Loucy (cell line): ENCODE measurements around the gene KPRP.

Source experiments
- H2AFZ ChIP-seq: fragments of 200-600 bp; sonication (generic); 2 replicates; pipeline ENCODE4 v1.6.0; 2016; ENCODE audit warnings: antibody characterized with exemption, mild to moderate bottlenecking, low read length, moderate library complexity
- H3F3A ChIP-seq: fragments of 200-600 bp; 2 replicates; pipeline ENCODE4 v1.6.0; 2016; ENCODE audit warnings: antibody characterized with exemption, low read depth, mild to moderate bottlenecking
- H3K27me3 ChIP-seq: fragments of 200-600 bp; sonication (generic); 2 replicates; pipeline ENCODE4 v1.6.1; 2014; ENCODE audit warnings: low read length, mild to moderate bottlenecking; ENCODE audit not compliant: insufficient read depth, poor library complexity, severe bottlenecking
- H3K36me3 ChIP-seq: fragments of 200-600 bp; sonication (generic); 2 replicates; pipeline ENCODE4 v1.6.1; 2016; ENCODE audit warnings: low read length; ENCODE audit not compliant: insufficient read depth
- H3K4me1 ChIP-seq: fragments of 200-600 bp; sonication (generic); 2 replicates; pipeline ENCODE4 v1.5.1; 2014; ENCODE audit warnings: low read length, mild to moderate bottlenecking; ENCODE audit not compliant: insufficient read depth, poor library complexity, severe bottlenecking
- H3K4me2 ChIP-seq: fragments of 200-600 bp; sonication (generic); 2 replicates; pipeline ENCODE4 v1.6.0; 2014; ENCODE audit warnings: antibody characterized with exemption, low read length, low read depth, mild to moderate bottlenecking; ENCODE audit not compliant: poor library complexity, severe bottlenecking
- H3K4me3 ChIP-seq: fragments of 200-600 bp; sonication (generic); 2 replicates; pipeline ENCODE4 v1.5.1; 2014; ENCODE audit warnings: low read length, mild to moderate bottlenecking, mixed read lengths; ENCODE audit not compliant: poor library complexity, severe bottlenecking
- H3K79me2 ChIP-seq: fragments of 200-600 bp; sonication (generic); 2 replicates; pipeline ENCODE4 v1.6.1; 2014; ENCODE audit warnings: low read length; ENCODE audit not compliant: insufficient read depth
- H3K9ac ChIP-seq: fragments of 200-600 bp; sonication (generic); 2 replicates; pipeline ENCODE4 v1.6.0; 2014; ENCODE audit warnings: mild to moderate bottlenecking, low read depth, low read length, moderate library complexity; ENCODE audit not compliant: poor library complexity, severe bottlenecking
- H3K9me2 ChIP-seq: fragments of 200-600 bp; sonication (generic); replicated peaks from 2 replicates; pipeline ENCODE4 v1.6.1; 2016; ENCODE audit warnings: low read depth, low read length, mixed read lengths
- H3K9me3 ChIP-seq: fragments of 200-600 bp; sonication (generic); 2 replicates; pipeline ENCODE4 v1.6.1; 2014; ENCODE audit warnings: mild to moderate bottlenecking, antibody characterized with exemption, low read length, low read depth; ENCODE audit not compliant: insufficient read depth
- H4K20me1 ChIP-seq: fragments of 200-600 bp; sonication (generic); 2 replicates; pipeline ENCODE4 v1.6.0; 2014; ENCODE audit warnings: antibody characterized with exemption, low read length, mild to moderate bottlenecking; ENCODE audit not compliant: insufficient read depth, poor library complexity, severe bottlenecking
- EZH2phosphoT487 ChIP-seq: fragments of 200-600 bp; IDR thresholded peaks from 2 replicates; pipeline ENCODE4 v1.6.1; 2018; ENCODE audit warnings: antibody characterized with exemption, mild to moderate bottlenecking, moderate library complexity, borderline replicate concordance
- TF ChIP-seq, protein P1 (sequence below): fragments of 200-600 bp; sonication (generic); conservative IDR thresholded peaks from 2 replicates; pipeline ENCODE4 v1.5.1; 2014; ENCODE audit warnings: mild to moderate bottlenecking, antibody characterized with exemption, low read length

The KPRP gene

DNA sequence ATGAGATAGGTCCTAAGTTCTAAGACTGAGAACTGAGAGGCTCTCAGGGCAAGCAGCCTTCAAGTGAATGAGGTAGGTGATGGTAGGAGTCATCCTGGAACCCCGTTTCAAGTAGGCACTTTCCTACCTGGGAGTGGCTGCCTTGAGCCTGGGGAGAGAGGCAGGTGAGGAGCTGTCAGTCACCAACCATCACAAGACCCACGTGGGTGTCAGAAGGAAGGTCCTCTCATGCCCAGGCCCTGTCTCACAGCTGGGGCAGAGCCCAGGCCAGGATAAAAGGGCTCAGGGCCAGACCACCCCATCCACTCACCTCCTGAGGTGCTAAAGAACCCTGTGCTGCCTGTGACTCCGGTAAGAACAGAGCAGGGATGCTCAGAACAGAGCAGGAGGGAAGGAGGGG, 38.6 kb downstream of the KPRP start, which contains the start of gene LCE1D:
Gene LCE1D, plus strand, starts transcription at position 301 of the 400 bp plus-strand sequence. CDS start 1,074 bp downstream, outside the sequence.
- Histone ChIP-seq H2AFZ (no peak within 1 kb of the TSS), H3K4me1 (no peaks in the 10 kb centered on the region), H3K79me2 (no peaks in the 10 kb centered on the region), H3K36me3 (no peaks in the 10 kb centered on the region), H3K27me3 (no peaks in the 10 kb centered on the region), H3K4me3 (no peak within 1 kb of the TSS), H3K4me2 (no peak within 1 kb of the TSS), H3K9me2 (no peaks in the 10 kb centered on the region), H3F3A (no peaks in the 10 kb centered on the region), H4K20me1 (no peaks in the 10 kb centered on the region), H3K9ac (no peak within 1 kb of the TSS), H3K9me3 (no peaks in the 10 kb centered on the region)
- TF ChIP-seq EZH2phosphoT487, result no peak
- TF ChIP-seq, protein P1, sequence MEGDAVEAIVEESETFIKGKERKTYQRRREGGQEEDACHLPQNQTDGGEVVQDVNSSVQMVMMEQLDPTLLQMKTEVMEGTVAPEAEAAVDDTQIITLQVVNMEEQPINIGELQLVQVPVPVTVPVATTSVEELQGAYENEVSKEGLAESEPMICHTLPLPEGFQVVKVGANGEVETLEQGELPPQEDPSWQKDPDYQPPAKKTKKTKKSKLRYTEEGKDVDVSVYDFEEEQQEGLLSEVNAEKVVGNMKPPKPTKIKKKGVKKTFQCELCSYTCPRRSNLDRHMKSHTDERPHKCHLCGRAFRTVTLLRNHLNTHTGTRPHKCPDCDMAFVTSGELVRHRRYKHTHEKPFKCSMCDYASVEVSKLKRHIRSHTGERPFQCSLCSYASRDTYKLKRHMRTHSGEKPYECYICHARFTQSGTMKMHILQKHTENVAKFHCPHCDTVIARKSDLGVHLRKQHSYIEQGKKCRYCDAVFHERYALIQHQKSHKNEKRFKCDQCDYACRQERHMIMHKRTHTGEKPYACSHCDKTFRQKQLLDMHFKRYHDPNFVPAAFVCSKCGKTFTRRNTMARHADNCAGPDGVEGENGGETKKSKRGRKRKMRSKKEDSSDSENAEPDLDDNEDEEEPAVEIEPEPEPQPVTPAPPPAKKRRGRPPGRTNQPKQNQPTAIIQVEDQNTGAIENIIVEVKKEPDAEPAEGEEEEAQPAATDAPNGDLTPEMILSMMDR, result no peak

DNA sequence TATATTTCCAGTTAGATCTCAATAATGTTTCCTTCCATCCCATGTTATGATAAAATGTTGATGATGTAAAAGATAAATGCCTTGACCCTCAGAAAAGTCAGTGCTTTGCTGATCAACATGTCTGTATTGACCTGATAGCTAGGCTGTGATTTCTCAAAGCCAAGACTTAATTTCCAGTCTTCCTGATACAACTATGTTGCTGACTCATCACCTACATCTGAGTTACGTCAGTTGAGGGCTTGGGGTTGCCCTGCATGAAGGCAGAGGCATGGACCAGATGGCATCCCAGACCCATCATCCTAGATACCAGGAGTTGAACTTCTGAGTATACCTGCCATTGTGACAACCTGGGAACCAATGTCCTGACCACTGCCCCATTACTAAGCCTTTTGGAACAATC, 43.5 kb downstream of the KPRP start:
- H3K27me3 ChIP-seq, result no peaks in the 10 kb centered on the region
- H4K20me1 ChIP-seq, result no peaks in the 10 kb centered on the region
- H3K4me2 ChIP-seq, result no peak overlapping the region
- no peaks in the 10 kb centered on the region for H3K4me1 ChIP-seq
- no peaks in the 10 kb centered on the region for H3K79me2 ChIP-seq
- H2AFZ ChIP-seq, result no peak overlapping the region
- no peaks in the 10 kb centered on the region for H3K36me3 ChIP-seq
- no peak overlapping the region for H3K4me3 ChIP-seq
- no peaks in the 10 kb centered on the region for H3F3A ChIP-seq
- no peaks in the 10 kb centered on the region for H3K9me2 ChIP-seq
- no peak overlapping the region for H3K9ac ChIP-seq
- H3K9me3 ChIP-seq, result no peaks in the 10 kb centered on the region
- TF ChIP-seq, protein P1, result no peak
- no peak for TF ChIP-seq EZH2phosphoT487

GRCh38 chr1:152806576-152806975, 48.8 kb downstream of the KPRP start, which contains the start of gene LCE1C:
TSS of gene LCE1C (minus strand) at chr1:152806651. CDS start at chr1:152805478, 1,173 bp downstream.
- Histone ChIP-seq H3K4me2 (no peak within 1 kb of the TSS), H4K20me1 (no peaks in the 10 kb centered on the region), H3F3A (no peaks in the 10 kb centered on the region), H3K27me3 (no peaks in the 10 kb centered on the region), H3K79me2 (no peaks in the 10 kb centered on the region), H3K4me1 (no peaks in the 10 kb centered on the region), H2AFZ (no peak within 1 kb of the TSS), H3K4me3 (no peak within 1 kb of the TSS), H3K9me3 (no peaks in the 10 kb centered on the region), H3K9ac (no peak within 1 kb of the TSS), H3K36me3 (no peaks in the 10 kb centered on the region), H3K9me2 (no peaks in the 10 kb centered on the region)
- TF ChIP-seq, protein P1, result no peak
- TF ChIP-seq EZH2phosphoT487, result no peak
